Type B pancreatic cell (in vitro differentiated cells): Measurements from ENCODE around the gene PEX5L. TPM values are rescaled to one million over a fixed set of nuclear protein-coding genes. Genes with fewer than 3 reads are reported as not detected.
"Not testable (repeated sequence)": the region's sequence is repeated elsewhere in the genome, so short reads cannot be mapped to it uniquely, and the experiment has no call there.

Experiments used
- DNase-seq: peaks from one replicate; pipeline ENCODE4 v3.0.0; 2021; ENCODE audit warnings: mixed read lengths; ENCODE audit not compliant: unreplicated experiment; ENCODE audit errors: extremely low spot score
- H3K27ac Mint-ChIP-seq: 2 replicates; pipeline ENCODE4 v1.8.0; 2021; ENCODE audit warnings: mild to moderate bottlenecking, mixed read lengths
- H3K27me3 Mint-ChIP-seq: 2 replicates; pipeline ENCODE4 v1.8.0; 2021; ENCODE audit warnings: mixed read lengths
- H3K36me3 Mint-ChIP-seq: 2 replicates; pipeline ENCODE4 v1.8.0; 2021; ENCODE audit warnings: mixed read lengths
- H3K4me1 Mint-ChIP-seq: one replicate; pipeline ENCODE4 v1.8.0; 2021; ENCODE audit warnings: mixed read lengths; ENCODE audit not compliant: unreplicated experiment
- H3K4me3 Mint-ChIP-seq: 2 replicates; pipeline ENCODE4 v1.8.0; 2021; ENCODE audit warnings: mild to moderate bottlenecking, mixed read lengths
- H3K9me3 Mint-ChIP-seq: 2 replicates; pipeline ENCODE4 v1.8.0; 2021; ENCODE audit warnings: mixed read lengths
- CTCF ChIP-seq: fragments of 200-600 bp; sonication (generic); conservative IDR thresholded peaks from 2 replicates; pipeline ENCODE4 v1.5.0; 2021; ENCODE audit warnings: antibody characterized with exemption, mild to moderate bottlenecking
- total RNA-seq: library from RNA; stranded (reverse); gene quantifications from 2 replicates; pipeline ENCODE4 v1.2.1, GENCODE V29; 2021; ENCODE audit warnings: low replicate concordance

The PEX5L gene
- total RNA-seq, 1 donor from 2014 or later, result 1.1 TPM

- peaks cover 9% of the 10 kb centered on the region for H3K27me3 Mint-ChIP-seq
- TF ChIP-seq CTCF, result no peak
- DNase-seq, result no peak
- no peak overlapping the region for H3K27ac Mint-ChIP-seq
- no peaks in the 10 kb centered on the region for H3K9me3 Mint-ChIP-seq
- H3K4me3 Mint-ChIP-seq, result no peak overlapping the region
- H3K36me3 Mint-ChIP-seq, result no peaks in the 10 kb centered on the region
- H3K4me1 Mint-ChIP-seq, result no peaks in the 10 kb centered on the region
These were observed 22.6 kb upstream of the PEX5L start for GRCh38 chr3:180059356-180059755.

GRCh38 chr3:180058238-180058637 lies 21.5 kb upstream of the PEX5L start:
- Mint-ChIP-seq H3K27ac (no peak overlapping the region), H3K4me1 (no peaks in the 10 kb centered on the region), H3K36me3 (no peaks in the 10 kb centered on the region), H3K4me3 (no peak overlapping the region), H3K27me3 (peaks cover 6% of the 10 kb centered on the region), H3K9me3 (no peaks in the 10 kb centered on the region)
- no peak for TF ChIP-seq CTCF
- no peak for DNase-seq

- H3K4me1 Mint-ChIP-seq, H3K4me3 Mint-ChIP-seq, H3K27ac Mint-ChIP-seq, H3K9me3 Mint-ChIP-seq, H3K36me3 Mint-ChIP-seq, H3K27me3 Mint-ChIP-seq, DNase-seq: not testable (repeated sequence)
These were observed 18.9 kb upstream of the PEX5L start for GRCh38 chr3:180055656-180056055.

- H3K4me3 Mint-ChIP-seq, result no peak overlapping the region
- no peaks in the 10 kb centered on the region for H3K27me3 Mint-ChIP-seq
- no peak for DNase-seq
- no peak overlapping the region for H3K27ac Mint-ChIP-seq
- no peaks in the 10 kb centered on the region for H3K4me1 Mint-ChIP-seq
- H3K36me3 Mint-ChIP-seq, result no peaks in the 10 kb centered on the region
- no peaks in the 10 kb centered on the region for H3K9me3 Mint-ChIP-seq
- TF ChIP-seq CTCF, result no peak
These were observed 12.7 kb upstream of the PEX5L start for GRCh38 chr3:180049391-180049790.

GRCh38 chr3:180048840-180049239 lies 12.1 kb upstream of the PEX5L start:
- H3K36me3 Mint-ChIP-seq, result no peaks in the 10 kb centered on the region
- no peaks in the 10 kb centered on the region for H3K4me1 Mint-ChIP-seq
- no peak for DNase-seq
- TF ChIP-seq CTCF, result no peak
- H3K9me3 Mint-ChIP-seq, result no peaks in the 10 kb centered on the region
- H3K27me3 Mint-ChIP-seq, result no peaks in the 10 kb centered on the region
- H3K27ac Mint-ChIP-seq, result no peak overlapping the region
- no peak overlapping the region for H3K4me3 Mint-ChIP-seq

GRCh38 chr3:180048103-180048502 lies 11.4 kb upstream of the PEX5L start:
- Mint-ChIP-seq H3K4me3 (no peak overlapping the region), H3K27ac (no peak overlapping the region), H3K4me1 (no peaks in the 10 kb centered on the region), H3K9me3 (no peaks in the 10 kb centered on the region), H3K27me3 (no peaks in the 10 kb centered on the region), H3K36me3 (no peaks in the 10 kb centered on the region)
- DNase-seq, result no peak
- TF ChIP-seq CTCF, result no peak
